ENCODE data around the gene FBXW11.
A peak's percentile ranks its signal among the peaks of the same experiment; 100 is the strongest.

The FBXW11 gene

DNA sequence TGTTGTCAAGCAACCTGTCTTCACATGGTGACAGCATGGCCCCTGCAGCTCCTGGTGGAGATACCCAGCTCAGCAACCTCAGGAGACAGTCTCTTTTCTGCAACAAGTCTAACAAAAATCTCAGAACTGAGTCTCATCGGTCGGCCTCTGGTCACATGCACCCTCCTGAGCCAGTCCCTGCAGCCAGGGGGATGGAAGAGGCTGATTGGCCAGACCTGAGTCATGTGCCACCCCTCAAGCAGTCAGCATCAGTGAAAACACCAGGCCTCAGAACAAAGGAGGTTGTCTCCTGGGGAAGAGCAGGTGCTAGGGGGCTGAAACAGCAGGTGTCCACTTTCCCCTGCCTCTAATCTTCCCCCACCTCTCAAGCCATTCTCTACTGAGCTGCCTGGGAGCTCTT is 166.4 kb downstream of the FBXW11 start:
- DNase-seq: peak in 1 of 4 experiments; percentile 16

DNA sequence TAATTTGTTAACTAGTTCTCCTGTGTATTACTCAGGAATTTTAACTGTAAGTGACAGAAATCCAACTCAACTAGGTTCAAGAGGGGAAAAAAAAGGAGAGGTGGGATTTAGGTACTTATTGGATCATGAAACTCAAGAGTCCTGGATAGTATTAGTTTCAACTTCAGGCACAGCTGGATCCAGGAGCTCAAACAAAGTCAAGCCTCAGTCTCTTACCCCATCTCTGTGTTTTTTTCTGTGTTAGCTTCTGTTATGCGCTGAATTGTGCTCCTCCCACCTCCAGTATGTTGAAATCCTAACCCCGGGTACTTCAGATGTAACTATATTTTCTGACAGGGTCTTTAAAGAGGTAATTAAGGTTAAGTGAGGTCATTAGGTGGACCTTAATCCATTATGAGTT is 167.3 kb downstream of the FBXW11 start:
- DNase-seq: no peak

DNA sequence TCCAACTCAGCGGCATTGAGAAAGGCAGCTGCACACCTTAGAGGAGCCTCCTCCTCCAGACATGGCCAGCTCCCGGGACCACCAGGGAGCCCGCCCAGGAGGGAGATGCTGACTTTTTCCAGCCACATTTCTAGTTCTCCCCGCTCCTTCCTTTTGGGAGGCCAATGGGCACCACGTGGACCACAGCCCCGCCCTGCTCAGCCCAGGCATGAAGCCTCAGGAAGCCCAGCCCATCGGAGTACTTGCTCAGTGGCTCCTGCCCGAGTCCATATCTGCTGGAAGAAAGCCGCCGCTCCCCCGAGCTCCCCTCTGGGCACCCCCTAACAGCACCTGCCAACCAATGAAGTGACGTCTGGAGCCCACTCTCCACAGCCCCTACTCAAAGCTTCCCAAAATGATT is 168.4 kb downstream of the FBXW11 start:
- DNase-seq: no peak

DNA sequence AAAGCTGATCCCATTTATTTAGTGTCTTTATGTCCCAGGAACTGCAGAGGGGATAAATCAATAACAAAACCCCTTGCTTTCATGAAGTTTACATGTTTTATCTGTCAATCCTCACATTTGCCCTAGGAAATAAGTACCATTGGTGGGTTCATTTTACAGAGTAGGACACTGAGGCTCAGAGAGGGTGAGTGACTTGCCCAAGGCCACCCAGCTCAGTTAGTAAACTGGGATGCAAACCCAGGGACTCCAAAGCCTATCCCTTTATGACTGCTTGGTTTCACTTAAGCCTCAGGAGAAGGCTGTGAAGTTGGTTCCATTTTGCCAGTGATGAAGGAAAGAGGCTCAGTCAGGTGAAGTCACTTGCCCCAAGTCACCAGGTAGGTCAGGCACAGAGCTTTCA is 168.9 kb downstream of the FBXW11 start:
- DNase-seq: no peak

DNA sequence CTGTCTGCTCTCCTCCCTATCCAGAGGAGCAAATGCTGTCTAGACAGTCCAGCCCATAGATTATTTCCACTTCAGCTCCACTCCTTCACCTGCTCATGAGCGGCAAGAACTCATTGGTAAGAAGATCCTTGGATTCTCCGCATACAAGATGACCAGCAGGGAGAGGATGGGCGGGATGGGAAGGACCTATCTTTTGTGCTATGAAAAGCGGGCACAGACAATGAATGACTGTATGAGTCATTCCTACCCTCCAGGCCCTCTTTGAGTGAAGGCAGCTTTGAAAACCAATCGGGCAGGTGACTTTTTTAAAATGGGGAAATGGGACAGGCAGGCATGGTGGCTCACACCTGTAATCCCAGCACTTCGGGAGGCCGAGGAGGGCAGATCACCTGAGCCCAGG is 171.4 kb downstream of the FBXW11 start:
- DNase-seq: no peak

DNA sequence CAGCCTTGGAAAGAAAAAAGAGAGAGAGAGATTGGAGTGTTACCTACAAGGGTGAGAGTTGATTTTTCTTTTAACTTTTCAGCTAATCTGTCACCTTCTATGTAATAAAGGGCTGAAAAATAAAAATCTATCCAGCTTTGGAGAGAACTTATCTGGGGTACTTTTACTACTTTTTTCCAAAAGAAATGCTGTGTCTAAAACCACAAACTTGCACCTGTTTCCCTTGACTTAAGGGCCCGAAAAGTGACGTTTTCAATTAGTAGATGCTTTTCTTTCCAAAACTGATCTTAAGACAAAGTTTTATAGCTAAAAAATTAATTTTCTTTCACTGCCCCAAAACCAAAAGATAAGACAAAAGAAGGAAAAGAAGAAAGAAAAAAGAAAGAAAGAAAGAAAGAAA is 172.0 kb downstream of the FBXW11 start:
- no peak for DNase-seq

DNA sequence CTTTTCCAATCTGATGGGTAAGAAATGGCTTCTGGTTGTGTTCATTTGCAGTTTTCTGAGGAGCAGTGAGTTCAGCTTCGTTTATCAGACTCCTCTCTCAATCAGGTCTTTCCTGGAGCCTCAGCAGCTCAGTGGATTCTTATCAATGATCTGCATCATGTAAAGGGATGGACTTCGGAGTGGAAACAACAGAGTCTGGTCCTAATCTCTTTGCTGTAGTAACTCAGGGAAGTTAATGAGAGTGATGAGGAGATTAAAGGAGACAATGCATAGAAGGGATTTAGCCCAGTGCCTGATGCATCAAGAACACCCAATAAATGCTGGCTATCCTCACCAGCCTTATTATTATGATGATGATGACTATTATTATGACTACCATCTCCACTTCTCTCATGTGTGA is 173.7 kb downstream of the FBXW11 start:
- no peak for DNase-seq

DNA sequence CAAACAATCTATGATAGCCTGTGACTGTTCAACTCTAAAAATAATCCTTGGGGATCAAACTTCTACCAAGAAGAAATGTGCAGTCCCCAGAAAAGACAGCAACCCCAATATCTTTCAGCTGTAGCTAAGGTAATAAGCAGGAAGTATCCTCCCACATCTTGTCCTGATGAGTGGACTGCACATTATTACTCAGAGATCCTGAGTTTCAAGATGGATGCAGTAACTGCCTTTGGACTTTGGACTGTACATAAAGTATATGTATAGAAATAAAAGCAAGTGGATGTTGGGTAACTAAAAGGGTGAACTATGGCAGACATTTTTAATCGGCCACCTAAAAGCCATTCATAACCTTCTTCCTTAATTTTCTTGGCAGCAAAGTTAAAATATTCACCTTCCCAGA is 175.8 kb downstream of the FBXW11 start:
- DNase-seq: no peak

DNA sequence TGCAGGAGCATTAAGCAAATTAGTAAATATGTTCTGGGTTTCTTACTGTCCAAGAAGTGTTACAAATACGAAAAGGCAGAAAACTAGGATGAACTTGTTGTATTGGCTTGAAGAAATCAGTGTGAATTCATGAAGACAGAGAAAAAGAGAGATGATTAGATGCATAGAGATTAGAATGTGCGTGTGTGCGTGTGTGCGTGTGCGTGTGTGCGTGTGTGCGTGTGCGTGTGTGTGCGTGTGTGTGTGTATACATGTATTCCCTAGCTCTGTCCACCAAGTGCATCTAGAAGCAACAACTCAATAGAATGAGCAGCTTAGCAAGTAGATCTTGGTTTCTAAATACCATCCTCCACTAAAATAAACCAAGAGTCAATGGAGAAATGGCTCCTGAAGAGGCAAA is 179.3 kb downstream of the FBXW11 start:
- DNase-seq: no peak

DNA sequence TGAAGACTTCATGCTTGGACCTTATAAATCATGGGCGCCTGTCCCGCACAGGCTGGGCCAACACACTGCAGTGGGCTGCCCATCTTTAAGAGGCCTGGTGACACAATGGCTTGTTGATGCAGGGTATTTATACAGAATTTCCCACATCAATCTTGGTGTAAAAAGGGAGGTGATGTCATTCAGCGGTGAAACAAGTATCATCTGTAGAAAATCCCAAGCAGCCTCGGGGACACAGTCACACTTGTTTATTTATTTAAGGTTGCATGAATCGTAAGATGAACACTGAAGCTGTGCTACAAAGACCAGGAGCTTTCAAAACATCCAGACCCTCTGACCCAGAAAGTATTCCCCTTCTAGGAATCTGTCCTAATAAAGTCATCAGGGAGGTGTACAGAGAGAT is 180.3 kb downstream of the FBXW11 start:
- no peak for DNase-seq

DNA sequence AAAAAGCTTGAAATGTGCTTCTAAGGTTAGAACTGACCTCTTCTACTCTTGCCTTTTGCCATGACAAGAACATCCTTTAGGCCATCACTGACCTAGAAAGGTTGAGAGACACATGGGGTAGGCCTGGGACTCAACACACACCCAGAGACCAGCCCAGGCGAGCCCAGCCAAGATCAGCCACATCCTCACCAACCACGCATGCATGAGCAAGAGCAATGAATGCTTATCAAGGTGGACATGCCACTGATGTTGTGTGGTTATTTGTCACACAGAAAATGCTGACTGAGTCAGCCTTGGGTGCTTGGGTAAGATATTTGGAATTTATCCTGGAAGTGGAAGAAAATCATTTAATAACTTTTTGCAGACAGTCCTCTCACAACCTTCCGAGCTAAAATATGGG is 181.4 kb downstream of the FBXW11 start:
- DNase-seq: no peak

DNA sequence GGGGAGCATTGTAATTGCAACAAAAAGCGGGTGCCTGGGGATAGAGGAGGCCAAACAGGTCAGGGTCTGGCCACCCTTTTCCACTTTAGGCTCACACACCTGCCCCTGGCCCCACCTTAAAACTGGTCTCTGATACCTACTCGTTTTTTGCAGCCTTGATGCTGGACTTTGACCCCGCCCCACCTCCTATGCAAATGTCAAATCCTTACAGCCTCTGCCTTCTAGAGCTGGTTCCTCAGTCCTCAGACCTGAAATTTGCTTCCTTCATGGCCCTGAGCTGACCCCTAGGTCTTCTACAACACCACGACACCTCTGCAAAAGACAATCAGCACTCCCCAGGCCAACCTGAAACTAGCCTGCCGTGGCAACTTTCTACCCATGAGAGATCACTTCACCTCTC is 183.2 kb downstream of the FBXW11 start:
- no peak for DNase-seq

DNA sequence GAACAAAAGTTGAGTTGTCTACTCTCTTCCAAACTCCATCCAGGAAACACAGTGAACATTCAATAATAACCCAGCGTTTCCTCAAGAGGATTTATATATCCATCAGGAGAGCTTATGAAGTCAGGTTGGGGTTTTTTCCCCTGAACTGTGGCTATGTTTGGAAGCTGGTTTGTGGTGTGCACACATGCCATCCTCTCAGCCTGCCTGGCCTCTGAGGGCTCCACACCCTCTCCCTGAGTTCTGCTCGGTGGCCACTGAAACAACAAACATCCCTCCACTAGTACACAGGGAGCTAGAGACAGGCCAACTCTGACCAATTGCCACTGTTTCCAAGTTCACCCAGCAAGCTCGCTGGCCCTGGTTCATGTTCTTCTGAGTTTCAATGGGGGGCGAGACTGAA is 185.2 kb downstream of the FBXW11 start:
- no peak for DNase-seq

DNA sequence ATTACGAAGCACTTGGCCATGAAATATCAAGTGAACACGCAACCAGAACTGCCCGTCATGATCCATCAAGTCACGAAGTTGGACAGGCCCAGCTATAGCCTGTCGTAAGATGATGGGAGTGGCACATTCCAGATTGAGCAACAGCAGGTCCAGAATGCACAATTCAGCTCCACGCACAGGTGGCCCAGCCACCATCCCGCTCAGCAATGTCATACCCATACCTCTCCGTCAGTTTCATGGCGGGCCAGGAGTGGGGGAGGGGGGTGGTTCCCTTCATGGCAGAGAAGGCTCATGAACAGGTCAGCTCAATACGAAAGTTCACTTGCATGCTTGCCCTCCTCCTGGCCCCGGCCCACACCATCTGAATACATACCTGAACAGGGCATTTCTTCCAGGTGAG is 185.9 kb downstream of the FBXW11 start:
- DNase-seq: no peak

DNA sequence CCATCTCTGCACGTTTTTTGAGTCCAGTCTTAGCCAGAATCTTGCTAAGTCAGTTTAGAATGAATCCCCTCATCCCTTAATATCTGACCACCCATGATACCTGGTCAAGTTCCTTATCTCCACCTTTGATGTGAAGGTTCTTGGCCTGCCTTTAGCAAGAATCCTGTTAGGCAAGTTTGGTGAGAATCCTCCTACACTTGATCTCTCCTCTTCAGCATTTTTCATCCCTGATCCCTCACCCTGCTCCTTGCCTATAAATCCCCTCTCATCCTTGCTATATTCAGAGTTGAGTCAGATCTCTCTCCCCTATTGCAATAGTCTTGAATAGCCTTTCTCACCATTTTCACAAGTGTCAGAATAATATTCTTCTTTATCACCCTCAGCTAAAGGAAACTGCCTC is 189.8 kb downstream of the FBXW11 start:
- no peak for DNase-seq

DNA sequence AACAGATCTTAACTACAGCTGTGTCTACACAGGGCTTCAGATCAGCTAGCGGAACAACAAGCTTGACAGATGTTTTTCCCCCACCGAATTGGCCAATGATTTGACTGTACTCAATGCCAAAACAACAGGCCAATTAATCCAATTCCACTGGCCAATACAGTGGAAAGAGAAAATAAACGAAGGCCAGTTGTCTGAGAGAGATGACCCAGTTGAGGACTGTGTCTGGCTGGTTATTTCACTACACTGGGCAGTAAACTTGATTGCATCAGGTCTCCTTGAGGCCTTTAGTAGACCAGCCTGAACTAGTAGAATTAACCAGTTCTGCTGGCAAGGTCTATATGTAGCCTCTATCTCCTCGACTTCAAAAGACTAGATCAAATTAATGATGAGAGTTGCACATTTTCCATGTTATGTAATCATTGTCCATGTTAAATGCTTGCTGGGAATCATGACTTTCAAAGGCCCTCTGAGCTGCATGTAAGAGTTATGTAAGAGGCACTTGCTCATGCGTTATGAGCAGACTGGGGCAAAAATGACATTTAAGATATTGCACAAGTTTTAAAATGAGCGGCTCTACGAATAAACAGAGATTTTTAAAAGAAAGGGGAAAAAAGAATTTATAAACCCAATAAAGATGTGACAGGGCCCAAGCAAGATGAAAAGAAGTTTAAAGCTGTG is 192.5 kb downstream of the FBXW11 start:
- peak; percentile 6 to 55 (median 29) for DNase-seq

DNA sequence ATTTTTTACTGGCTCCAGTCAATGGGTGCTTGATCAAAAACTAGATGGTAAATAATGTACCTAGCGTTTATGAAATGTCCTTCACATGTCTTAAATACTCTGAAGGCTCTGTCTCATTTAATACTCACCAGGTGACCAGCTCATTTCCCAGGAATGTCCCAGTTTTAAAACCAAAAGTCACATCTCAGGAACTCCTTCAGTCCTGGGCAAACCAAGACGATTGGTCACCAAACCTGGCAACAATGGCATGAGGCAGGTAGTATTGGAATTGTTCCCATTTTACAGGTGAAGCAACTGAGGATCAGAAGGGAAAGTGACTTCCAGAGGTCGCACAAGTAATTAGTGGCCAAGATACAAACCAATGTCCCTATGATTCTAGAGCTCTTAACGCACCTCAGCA is 193.2 kb downstream of the FBXW11 start:
- no peak for DNase-seq

Measured in suppressor macrophage (primary cell).